ENCODE measurements around the gene MACROD2.

The MACROD2 gene

DNA sequence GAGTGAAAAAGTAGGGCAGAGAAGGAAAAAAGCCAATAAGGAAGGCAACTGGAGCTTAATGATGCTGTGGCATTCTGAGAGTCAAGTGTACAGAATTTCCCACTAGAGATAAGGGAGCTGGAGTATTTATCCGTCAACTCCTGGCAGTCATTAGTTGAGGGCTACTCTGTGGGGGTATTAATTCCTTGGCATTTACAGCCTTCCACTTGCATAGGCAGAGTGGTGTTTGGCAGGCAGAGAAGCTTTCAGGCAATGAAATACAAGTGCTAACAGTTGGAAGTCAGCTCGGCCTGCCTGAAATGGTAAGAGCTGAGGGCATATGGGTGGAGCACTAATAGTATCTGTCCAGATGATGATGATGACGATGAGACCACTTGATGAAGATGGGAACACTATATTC, 549.4 kb downstream of the MACROD2 start:
- Histone ChIP-seq H3K4me3 (ENCODE audit: low read depth, low read length) (no peak overlapping the region), H3K9me3 (ENCODE audit: control insufficient read depth, insufficient read depth, low read depth, low read length) (no peaks in the 10 kb centered on the region), H3K4me1 (ENCODE audit: control insufficient read depth, insufficient read depth, low read length) (no peaks in the 10 kb centered on the region), H3K27ac (ENCODE audit: extremely low read depth, low read depth, low read length) (no peak overlapping the region), H3K36me3 (ENCODE audit: control insufficient read depth in 2 of 2, insufficient read depth in 1 of 2, low read length in 2 of 2) (no peaks in the 10 kb centered on the region)
- ChIA-PET CTCF (interaction anchor here (0.7 to 0.9 kb wide), 3 partner anchors 8 to 171 kb away, joined by 3 to 7 read pairs (median 6); no protein-coding TSS in a partner anchor), POLR2A (interaction anchor here (0.7 kb wide), 1 partner anchor 36 kb away, joined by 3 read pairs; no protein-coding TSS in a partner anchor)
- TF ChIP-seq ZNF654 (tag by site-specific recombination; IDR thresholded peaks at IDR 0.05; ENCODE audit: low read depth) (no peak), ZIC2 (tag by site-specific recombination; IDR thresholded peaks at IDR 0.05) (no peak)
- TF ChIP-seq, protein P1, sequence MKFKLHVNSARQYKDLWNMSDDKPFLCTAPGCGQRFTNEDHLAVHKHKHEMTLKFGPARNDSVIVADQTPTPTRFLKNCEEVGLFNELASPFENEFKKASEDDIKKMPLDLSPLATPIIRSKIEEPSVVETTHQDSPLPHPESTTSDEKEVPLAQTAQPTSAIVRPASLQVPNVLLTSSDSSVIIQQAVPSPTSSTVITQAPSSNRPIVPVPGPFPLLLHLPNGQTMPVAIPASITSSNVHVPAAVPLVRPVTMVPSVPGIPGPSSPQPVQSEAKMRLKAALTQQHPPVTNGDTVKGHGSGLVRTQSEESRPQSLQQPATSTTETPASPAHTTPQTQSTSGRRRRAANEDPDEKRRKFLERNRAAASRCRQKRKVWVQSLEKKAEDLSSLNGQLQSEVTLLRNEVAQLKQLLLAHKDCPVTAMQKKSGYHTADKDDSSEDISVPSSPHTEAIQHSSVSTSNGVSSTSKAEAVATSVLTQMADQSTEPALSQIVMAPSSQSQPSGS (tag by site-specific recombination; IDR thresholded peaks at IDR 0.05; ENCODE audit: low read depth) = no peak

DNA sequence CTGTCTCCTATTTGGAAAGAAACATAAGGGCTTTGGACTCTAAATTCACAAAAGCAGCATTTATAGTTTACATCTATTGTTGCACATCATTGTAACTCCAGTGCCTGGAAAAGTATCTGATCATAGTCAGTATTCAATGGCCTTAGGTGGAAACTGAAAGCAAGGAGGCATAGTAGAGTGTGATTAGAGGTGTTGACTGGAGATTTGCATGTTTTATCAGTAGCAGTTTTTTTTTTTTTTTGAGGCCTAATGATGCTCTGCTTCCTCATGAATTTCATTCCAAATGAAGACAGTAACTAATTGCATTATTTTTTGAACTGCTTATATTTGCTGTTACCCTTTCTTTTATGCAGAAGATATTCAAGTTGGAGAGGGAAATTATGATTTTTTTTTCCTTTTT, 555.3 kb downstream of the MACROD2 start:
- Histone ChIP-seq H3K36me3 (ENCODE audit: control insufficient read depth in 2 of 2, insufficient read depth in 1 of 2, low read length in 2 of 2) (no peaks in the 10 kb centered on the region), H3K4me3 (ENCODE audit: low read depth, low read length) (no peak overlapping the region), H3K9me3 (ENCODE audit: control insufficient read depth, insufficient read depth, low read depth, low read length) (no peaks in the 10 kb centered on the region), H3K4me1 (ENCODE audit: control insufficient read depth, insufficient read depth, low read length) (no peaks in the 10 kb centered on the region), H3K27ac (ENCODE audit: extremely low read depth, low read depth, low read length) (no peak overlapping the region)
- no peak for TF ChIP-seq ZNF830 (tag by site-specific recombination; IDR thresholded peaks at IDR 0.05; ENCODE audit: low read depth)
- no peak for TF ChIP-seq ZNF624 (tag by site-specific recombination; IDR thresholded peaks at IDR 0.05)
- TF ChIP-seq ZNF19 (tag by site-specific recombination; IDR thresholded peaks at IDR 0.05; ENCODE audit: low read depth) = no peak
- no peak for TF ChIP-seq ZNF350 (tag by site-specific recombination; IDR thresholded peaks at IDR 0.05)
- TF ChIP-seq ZBTB20 (tag by site-specific recombination; IDR thresholded peaks at IDR 0.05) = no peak
- no peak for TF ChIP-seq ZNF660 (tag by site-specific recombination; IDR thresholded peaks at IDR 0.05)
- no peak for TF ChIP-seq ZNF707 (tag by site-specific recombination; IDR thresholded peaks at IDR 0.05)
- ChIA-PET POLR2A (no interaction called here), CTCF (no interaction called here)

DNA sequence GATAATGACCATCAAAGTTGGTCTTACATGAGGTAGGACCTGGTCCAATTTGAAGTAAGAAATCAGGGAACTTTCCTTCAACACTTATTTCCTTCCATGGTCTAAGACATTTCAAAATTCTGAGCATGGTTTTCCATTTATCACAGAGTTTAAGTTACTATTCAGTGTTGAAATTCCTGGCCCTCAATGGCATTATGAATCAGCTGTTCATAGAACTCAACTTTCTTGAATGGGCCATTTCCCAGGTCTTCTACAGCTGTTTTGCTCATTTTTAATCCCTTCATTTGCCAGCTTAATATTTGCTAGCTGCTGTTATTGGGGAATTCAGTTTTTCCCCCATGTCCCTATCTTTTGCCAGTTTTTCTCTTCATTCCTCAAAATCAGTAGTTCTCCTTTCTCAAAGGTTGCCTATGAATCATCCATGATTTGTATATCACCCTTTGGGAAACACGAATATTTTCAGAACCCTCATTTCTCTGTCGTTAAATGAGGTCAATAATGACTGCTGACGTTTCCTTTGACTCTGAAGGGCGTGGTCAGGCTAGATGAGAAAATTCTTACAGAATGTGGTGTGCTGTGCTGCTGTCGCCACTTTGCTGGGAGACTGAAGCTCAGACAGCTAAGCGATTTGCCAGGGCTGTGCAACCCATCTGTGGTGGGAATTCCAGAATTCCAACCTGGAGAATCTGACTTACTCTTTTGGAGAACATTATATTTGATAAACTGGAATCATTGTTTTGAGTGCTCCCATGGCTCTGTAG, 558.6 kb downstream of the MACROD2 start:
- H3K4me1 ChIP-seq (ENCODE audit: control insufficient read depth, insufficient read depth, low read length) = no peaks in the 10 kb centered on the region
- ChIA-PET POLR2A (no interaction called here), CTCF (no interaction called here)
- no peak overlapping the region for H3K27ac ChIP-seq (ENCODE audit: extremely low read depth, low read depth, low read length)
- H3K4me3 ChIP-seq (ENCODE audit: low read depth, low read length) = no peak overlapping the region
- no peaks in the 10 kb centered on the region for H3K36me3 ChIP-seq (ENCODE audit: control insufficient read depth in 2 of 2, insufficient read depth in 1 of 2, low read length in 2 of 2)
- H3K9me3 ChIP-seq (ENCODE audit: control insufficient read depth, insufficient read depth, low read depth, low read length) = no peaks in the 10 kb centered on the region
- no peak for TF ChIP-seq KLF1 (tag by site-specific recombination; IDR thresholded peaks at IDR 0.05)
- no peak for TF ChIP-seq GLI4 (tag by site-specific recombination; IDR thresholded peaks at IDR 0.05)
- TF ChIP-seq ZNF473 (tag by site-specific recombination; IDR thresholded peaks at IDR 0.05) = no peak

DNA sequence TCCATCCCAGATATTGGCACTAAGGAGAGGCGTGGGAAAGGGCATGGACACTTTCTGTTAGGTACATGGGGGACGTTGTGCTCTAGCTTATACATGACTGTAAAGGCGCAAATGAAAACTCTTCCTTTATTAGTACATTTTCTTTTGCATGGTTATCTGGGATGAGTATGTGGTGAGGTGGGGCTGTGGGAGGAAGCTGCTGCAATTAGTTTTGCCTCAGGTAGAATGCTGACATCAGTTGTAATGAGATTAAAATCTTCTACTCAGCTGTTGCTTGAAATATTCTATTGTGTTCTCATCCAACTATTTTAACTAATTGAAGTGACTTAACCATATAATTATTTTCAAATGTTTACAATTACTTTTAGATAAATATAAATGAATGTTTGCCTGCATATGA, 560.4 kb downstream of the MACROD2 start:
- CTCF ChIA-PET = interaction anchor here (0.6 to 0.8 kb wide), 2 partner anchors 9 to 71 kb away, joined by 3 to 7 read pairs; no protein-coding TSS in a partner anchor
- TF ChIP-seq ZNF514 (tag by site-specific recombination; IDR thresholded peaks at IDR 0.05) = no peak
- Histone ChIP-seq H3K27ac (ENCODE audit: extremely low read depth, low read depth, low read length) (no peak overlapping the region), H3K9me3 (ENCODE audit: control insufficient read depth, insufficient read depth, low read depth, low read length) (no peaks in the 10 kb centered on the region), H3K4me1 (ENCODE audit: control insufficient read depth, insufficient read depth, low read length) (no peaks in the 10 kb centered on the region), H3K36me3 (ENCODE audit: control insufficient read depth in 2 of 2, insufficient read depth in 1 of 2, low read length in 2 of 2) (no peaks in the 10 kb centered on the region), H3K4me3 (ENCODE audit: low read depth, low read length) (no peak overlapping the region)
- POLR2A ChIA-PET = no interaction called here

DNA sequence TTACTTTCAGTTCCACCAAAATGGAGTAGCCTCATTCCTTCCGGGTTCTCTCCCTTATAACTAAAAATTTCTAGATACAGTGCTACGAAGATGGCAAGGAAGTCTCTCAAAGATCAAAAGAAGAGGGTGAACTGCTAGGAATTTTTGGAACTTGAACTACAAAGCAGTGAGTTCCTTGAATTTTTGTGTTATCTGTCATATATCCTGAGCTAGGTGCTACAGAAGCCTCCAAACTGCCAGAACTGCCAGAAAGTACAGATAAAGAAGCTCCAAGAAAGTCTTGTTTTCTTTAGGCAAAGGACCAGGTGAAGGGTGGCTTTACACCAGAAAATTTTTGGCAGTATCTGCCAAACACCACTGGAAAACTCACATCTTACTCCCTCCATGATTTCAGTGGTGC, 560.9 kb downstream of the MACROD2 start:
- Histone ChIP-seq H3K27ac (ENCODE audit: extremely low read depth, low read depth, low read length) (no peak overlapping the region), H3K9me3 (ENCODE audit: control insufficient read depth, insufficient read depth, low read depth, low read length) (no peaks in the 10 kb centered on the region), H3K4me1 (ENCODE audit: control insufficient read depth, insufficient read depth, low read length) (no peaks in the 10 kb centered on the region), H3K4me3 (ENCODE audit: low read depth, low read length) (no peak overlapping the region), H3K36me3 (ENCODE audit: control insufficient read depth in 2 of 2, insufficient read depth in 1 of 2, low read length in 2 of 2) (no peaks in the 10 kb centered on the region)
- POLR2A ChIA-PET = no interaction called here
- CTCF ChIA-PET = interaction anchor here (0.8 kb wide), 1 partner anchor 8 kb away, joined by 7 read pairs; no protein-coding TSS in a partner anchor
- TF ChIP-seq ZNF350 (tag by site-specific recombination; IDR thresholded peaks at IDR 0.05) (no peak), ZBTB1 (tag by site-specific recombination; IDR thresholded peaks at IDR 0.05) (no peak)
- TF ChIP-seq, protein P1 (tag by site-specific recombination; IDR thresholded peaks at IDR 0.05; ENCODE audit: low read depth) = no peak
